ENCODE data around the gene GUCA2B.

The GUCA2B gene

DNA sequence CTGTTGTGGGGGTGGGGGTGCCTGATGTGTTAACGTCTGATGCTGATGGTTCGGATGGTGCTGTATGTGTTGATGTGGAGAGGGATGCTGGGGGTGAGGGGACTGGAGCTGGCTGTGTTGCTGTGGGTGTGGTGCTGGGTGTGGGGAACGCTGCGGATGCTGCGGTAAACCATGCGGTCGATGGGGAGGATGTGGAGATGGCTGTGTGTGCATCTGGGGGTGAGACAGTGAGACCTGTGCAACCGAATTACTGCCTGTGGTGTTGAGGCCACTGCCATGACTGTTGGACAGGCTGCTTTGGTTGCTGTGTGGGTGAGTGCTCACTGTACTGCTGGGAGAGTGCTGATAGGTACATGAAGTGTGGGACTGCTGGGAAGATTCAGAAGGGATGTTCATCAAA is 38.1 kb downstream of the GUCA2B start:
- DNase-seq: no peak

DNA sequence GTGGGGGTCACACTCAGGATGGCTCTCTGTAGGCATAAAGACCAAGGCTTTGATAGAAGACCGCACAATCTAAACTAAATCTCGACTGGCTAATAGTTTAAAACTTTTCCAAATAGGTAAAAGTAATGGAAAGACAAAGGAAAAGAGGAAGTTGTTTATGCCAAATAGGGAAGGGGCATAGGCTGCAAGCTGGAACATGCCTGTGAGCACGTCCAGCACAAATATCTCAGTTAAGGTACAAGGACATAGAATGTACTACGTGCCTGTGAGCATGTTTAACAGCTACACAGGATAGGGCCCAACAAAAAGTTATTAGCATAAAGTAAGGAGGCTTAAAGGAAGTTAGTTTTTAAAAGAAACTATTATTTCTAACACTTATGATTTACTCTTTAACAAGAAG is 38.9 kb downstream of the GUCA2B start:
- no peak for DNase-seq

DNA sequence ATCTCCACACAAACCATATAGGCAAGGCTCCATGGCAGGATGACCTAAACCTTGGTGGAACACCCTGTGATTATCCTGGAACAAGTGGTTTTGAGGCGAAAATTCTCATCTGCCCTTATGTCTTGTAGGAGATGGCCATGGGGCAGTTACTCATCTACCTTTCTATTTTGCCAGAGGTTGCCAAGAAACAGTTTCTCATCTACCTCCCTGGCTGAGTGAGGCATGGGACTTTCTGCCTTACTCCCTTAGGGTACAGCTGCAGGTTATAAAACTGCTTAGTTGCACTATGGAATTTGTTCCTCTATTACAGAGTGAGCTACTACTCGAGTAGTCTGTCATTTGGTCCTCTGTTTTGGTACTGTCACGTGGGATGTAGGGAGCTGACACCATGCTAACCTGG is 42.6 kb downstream of the GUCA2B start:
- DNase-seq: no peak

DNA sequence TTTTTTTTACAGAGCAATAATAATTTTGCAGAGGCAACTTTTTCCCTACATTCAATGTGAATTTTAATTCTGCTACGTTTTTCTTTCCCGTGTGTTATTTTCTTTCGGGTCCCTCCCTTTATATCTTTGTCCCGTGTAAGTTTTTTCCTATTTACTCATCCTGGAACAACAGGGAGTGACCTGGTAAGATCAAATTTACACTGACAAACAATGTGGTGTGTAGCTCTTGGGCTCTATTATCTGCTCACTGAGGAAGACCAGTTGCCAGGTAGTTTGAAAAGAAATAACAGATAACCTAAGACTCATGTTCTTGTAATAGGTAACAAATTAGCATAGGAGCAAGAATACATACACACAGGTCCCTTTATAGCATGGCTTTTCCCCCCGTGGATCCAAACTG is 45.0 kb downstream of the GUCA2B start:
- DNase-seq: no peak

DNA sequence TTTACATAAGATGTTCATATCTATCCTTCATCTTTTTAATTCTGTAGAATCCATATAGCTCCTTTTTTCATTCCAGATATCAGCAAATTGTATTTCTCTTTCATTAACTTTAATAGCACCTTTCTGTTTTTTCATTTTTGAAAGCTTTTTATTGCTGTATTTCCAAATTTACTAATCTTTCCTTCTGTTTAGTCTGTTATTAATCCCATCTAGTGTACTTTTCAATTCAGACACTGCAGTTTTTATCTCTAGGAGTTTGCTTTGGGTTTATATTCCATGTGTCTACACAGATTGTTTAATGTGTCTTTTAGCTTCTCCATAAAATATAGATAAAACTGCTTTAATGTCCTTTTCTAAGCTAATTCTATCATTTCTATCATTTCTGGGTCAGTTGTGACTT is 48.8 kb downstream of the GUCA2B start:
- DNase-seq: no peak
